A549 treated with Hydrocortisone at 1 μM for 4 hours (cell line): ENCODE data around the gene WDR12. TPM values are rescaled to one million over a fixed set of nuclear protein-coding genes. Genes with fewer than 3 reads are reported as not detected.

Source experiments
- total RNA-seq: library from RNA; stranded (reverse); fragments of 200-300 nt; extraction: Qiagen RNA extraction; gene quantifications from 5 replicates; pipeline ENCODE4 v1.2.3, GENCODE V29; 2022

The WDR12 gene
- 48.0 to 73.0 TPM (median 67.4 TPM) in 5 replicates for total RNA-seq

DNA sequence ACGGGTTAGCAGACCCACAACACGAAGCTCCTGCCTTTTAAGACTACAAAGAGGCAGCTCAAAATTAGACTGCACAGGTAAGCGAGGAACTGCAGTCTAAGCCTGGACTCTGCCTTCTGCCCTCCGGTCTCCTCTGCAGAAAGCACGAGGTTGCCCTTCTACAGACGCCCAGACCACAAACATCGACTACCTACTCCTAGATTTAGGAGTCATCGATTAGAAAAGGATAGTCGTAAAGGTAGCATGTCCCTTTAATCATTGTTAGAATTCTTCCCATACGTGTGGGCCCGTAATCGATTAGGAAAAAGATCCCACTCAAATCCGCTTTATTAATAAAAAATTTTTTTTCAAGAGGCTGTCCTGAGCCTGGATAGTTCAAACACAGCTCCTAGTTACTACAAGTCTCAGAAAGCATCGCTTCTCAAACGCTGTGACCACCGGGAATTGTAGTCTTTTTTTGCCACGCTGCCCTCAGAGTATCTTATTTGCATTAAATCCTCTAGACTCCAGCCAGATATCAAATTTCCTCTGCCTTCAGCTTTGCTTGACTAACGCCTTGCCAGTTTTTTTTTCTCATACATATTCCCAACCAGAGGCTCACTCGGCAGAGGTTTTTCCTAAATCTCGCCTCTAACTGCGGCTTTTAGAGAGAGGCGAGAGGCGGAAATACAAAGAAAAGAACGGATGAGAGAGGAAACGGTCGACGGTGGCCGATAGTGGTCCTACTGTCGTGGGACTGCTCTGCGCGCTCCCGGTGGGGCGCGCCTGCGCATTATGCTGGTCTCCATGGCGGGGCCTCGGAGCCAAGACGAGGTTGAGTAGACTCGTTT, at the start of gene WDR12, which contains the start of gene CARF:
WDR12 (minus strand) TSS at position 162 of the 830 bp plus-strand sequence. CDS start 197 bp downstream, outside the sequence.
CARF (plus strand) TSS at position 764 of the 830 bp plus-strand sequence. CDS start 29,628 bp downstream, outside the sequence.

DNA sequence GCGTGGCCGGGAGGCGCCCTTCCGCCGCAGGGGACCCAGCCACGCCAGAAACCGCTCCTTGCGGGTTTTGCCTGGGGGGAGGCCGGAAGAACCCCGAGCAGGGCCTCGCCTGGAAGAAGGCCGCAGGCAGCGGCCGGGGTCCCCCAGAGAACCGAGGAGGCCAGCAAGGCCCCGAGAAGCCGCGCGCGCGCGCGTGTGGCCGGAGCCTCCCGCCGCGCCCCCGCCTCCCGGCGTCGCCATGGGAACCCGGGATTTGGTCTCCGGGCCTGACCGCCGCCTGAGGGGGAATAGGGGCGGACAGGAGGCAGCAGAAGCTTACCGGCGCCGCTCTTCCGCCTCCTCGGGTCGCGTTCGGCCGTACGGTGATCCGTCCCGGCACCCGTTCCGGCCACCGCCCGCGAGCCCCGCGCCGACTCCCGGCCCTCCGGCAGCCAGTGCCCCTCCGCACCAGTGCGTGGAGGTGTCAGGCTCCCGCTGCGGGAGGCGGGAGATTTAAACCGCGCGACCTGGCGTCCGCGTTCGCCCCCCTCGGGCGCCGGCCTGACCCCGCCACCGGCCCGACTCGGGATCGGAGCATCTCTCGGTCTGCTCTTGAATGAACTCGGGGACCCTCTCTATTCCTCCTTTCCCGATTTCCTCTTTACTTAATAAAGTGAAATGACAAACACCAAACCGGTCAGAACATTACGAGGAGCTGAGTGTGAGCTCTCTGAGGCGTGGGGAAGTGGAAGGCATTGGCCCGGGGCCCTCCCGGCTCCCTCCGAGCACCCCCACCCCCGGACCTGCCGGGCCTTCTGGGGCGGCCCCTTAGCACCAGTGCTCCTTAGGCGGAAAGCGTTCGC, 40.0 kb downstream of the WDR12 start, which contains the start of gene ICA1L:
ICA1L (minus strand) TSS at position 467 of the 842 bp plus-strand sequence. CDS start 42,757 bp downstream, outside the sequence.

Other genes with a start within 250 kb of the WDR12 start
- gene ICA1L, start 39.9 kb downstream of the WDR12 start, total RNA-seq: 1.2 to 2.3 TPM (median 1.8 TPM) in 5 replicates
- 0.74 to 1.4 TPM (median 1.2 TPM) in 5 replicates for gene CARF, start 602 bp upstream of the WDR12 start, total RNA-seq
- 3.7 to 5.1 TPM (median 4.4 TPM) in 5 replicates for gene NBEAL1, start 103.2 kb upstream of the WDR12 start, total RNA-seq